Ishikawa (cell line): ENCODE measurements around the gene PPP4R3B.
A peak's percentile ranks its signal among the peaks of the same experiment; 100 is the strongest.

Experiments
- CEBPB ChIP-seq: IDR thresholded peaks from 2 replicates; pipeline ENCODE4 v1.6.1; 2012
- CREB1 ChIP-seq: IDR thresholded peaks from 2 replicates; pipeline ENCODE4 v1.6.1; 2012; ENCODE audit warnings: low read depth
- EGR1 ChIP-seq: IDR thresholded peaks from 2 replicates; pipeline ENCODE4 v1.6.1; 2012
- EP300 ChIP-seq: IDR thresholded peaks from 2 replicates; pipeline ENCODE4 v1.6.1; 2012; ENCODE audit warnings: borderline replicate concordance
- FOXM1 ChIP-seq: IDR thresholded peaks from 2 replicates; pipeline ENCODE4 v1.6.1; 2012; ENCODE audit warnings: low read depth, borderline replicate concordance
- MAX ChIP-seq: IDR thresholded peaks from 2 replicates; pipeline ENCODE4 v1.6.1; 2012
- NFIC ChIP-seq: IDR thresholded peaks from 2 replicates; pipeline ENCODE4 v1.6.1; 2012
- RAD21 ChIP-seq: IDR thresholded peaks from 2 replicates; pipeline ENCODE4 v1.6.1; 2012; ENCODE audit warnings: low read depth
- REST ChIP-seq: IDR thresholded peaks from 2 replicates; pipeline ENCODE4 v1.6.1; 2012; ENCODE audit warnings: low read depth, mild to moderate bottlenecking
- TAF1 ChIP-seq: IDR thresholded peaks from 2 replicates; pipeline ENCODE4 v1.6.1; 2012; ENCODE audit warnings: low read depth, mild to moderate bottlenecking
- TCF12 ChIP-seq: IDR thresholded peaks from 2 replicates; pipeline ENCODE4 v1.6.1; 2012; ENCODE audit warnings: low read depth
- TEAD4 ChIP-seq: IDR thresholded peaks from 2 replicates; pipeline ENCODE4 v1.6.1; 2012
- USF1 ChIP-seq: IDR thresholded peaks from 2 replicates; pipeline ENCODE4 v1.6.1; 2012
- YY1 ChIP-seq: IDR thresholded peaks from 2 replicates; pipeline ENCODE4 v1.6.1; 2012; ENCODE audit warnings: low read depth
- ZBTB7A ChIP-seq: IDR thresholded peaks from 2 replicates; pipeline ENCODE4 v1.6.1; 2012; ENCODE audit warnings: low read depth

Gene PPP4R3B

GRCh38 chr2:55567298-55567697 lies 50.1 kb downstream of the PPP4R3B start:
- TF ChIP-seq TEAD4: no peak
- TF ChIP-seq CEBPB: peak; percentile 5; the same call in 1 of the 2 replicates

GRCh38 chr2:55565613-55566012 lies 51.8 kb downstream of the PPP4R3B start:
- TF ChIP-seq EGR1 (no peak), CREB1 (no peak), CEBPB (no peak), TCF12 (no peak), TAF1 (no peak), NFIC (no peak)

GRCh38 chr2:55560855-55561254 lies 56.6 kb downstream of the PPP4R3B start:
- no peak for TF ChIP-seq USF1
- TF ChIP-seq NFIC: no peak
- TF ChIP-seq CEBPB: no peak
- no peak for TF ChIP-seq EGR1
- TF ChIP-seq TEAD4: no peak
- no peak for TF ChIP-seq RAD21
- no peak for TF ChIP-seq EP300
- no peak for TF ChIP-seq YY1
- TF ChIP-seq TCF12: no peak
- TF ChIP-seq MAX: no peak
- TF ChIP-seq TAF1: no peak
- TF ChIP-seq ZBTB7A: no peak
- TF ChIP-seq REST: no peak
- no peak for TF ChIP-seq CREB1
- no peak for TF ChIP-seq FOXM1

- no peak for TF ChIP-seq EGR1
- no peak for TF ChIP-seq CREB1
- no peak for TF ChIP-seq CEBPB
- no peak for TF ChIP-seq USF1
- TF ChIP-seq TAF1: no peak
- no peak for TF ChIP-seq FOXM1
- TF ChIP-seq NFIC: no peak
- TF ChIP-seq TEAD4: no peak
- no peak for TF ChIP-seq RAD21
- no peak for TF ChIP-seq MAX
- TF ChIP-seq REST: no peak
- no peak for TF ChIP-seq YY1
- no peak for TF ChIP-seq EP300
- no peak for TF ChIP-seq TCF12
- TF ChIP-seq ZBTB7A: no peak
Measured at GRCh38 chr2:55556809-55557208, 60.6 kb downstream of the PPP4R3B start.

GRCh38 chr2:55555977-55556376 lies 61.4 kb downstream of the PPP4R3B start:
- no peak for TF ChIP-seq CREB1
- TF ChIP-seq TEAD4: peak; percentile 57

- TF ChIP-seq NFIC (no peak), USF1 (no peak), EGR1 (no peak), ZBTB7A (no peak), YY1 (no peak), MAX (no peak), CREB1 (no peak), CEBPB (no peak), TCF12 (no peak), TAF1 (no peak), EP300 (no peak), REST (no peak), TEAD4 (no peak), FOXM1 (no peak), RAD21 (no peak)
Measured at GRCh38 chr2:55553321-55553720, 64.1 kb downstream of the PPP4R3B start.
